Nucleus accumbens (tissue), 56 donors: Measurements from ENCODE around the gene C11orf91.
"Not testable (repeated sequence)": the region's sequence is repeated elsewhere in the genome, so short reads cannot be mapped to it uniquely, and the experiment has no call there.

Source experiments
- DNase-seq, 56 donors: peaks; one replicate each; lab custom pipeline; 2025; lab: John Stamatoyannopoulos, UW

C11orf91 gene

DNA sequence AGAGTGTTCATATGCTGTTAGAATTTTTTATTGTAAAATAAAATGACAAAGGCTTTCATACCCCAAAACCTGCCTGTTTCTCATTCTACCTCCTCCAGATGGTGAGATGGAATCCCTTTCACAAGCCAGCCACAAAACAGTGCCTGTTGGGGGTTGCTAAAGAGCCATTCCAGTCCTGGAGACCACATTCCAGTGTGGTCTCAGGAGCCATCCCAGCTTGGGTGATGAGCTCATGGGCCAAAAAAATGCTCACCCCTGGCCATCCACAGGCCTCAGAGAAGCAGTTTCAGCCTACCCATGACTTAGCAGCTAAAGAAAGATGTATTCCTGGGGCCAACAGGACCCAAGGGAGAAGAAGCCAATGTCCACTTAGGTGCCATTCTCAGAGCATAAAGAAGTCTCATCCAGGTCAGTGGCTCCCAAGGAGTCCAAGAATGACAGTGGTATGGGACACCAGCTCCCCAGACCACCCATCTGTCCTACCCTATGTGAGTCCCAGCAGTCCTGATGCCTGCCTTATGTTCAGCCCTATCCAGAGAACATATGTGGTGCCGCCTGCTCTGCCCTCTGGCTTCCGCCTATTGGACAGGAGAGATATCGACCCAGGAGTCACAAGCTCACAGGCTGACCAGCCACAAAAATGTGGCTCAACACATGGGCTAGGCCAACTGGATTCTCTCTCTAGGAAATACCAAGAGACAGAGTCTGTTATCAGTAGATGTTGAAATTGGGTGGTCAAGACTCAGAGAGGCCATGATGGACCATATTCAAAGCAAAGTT is 26.4 kb downstream of the C11orf91 start:
- DNase-seq = no peak

DNA sequence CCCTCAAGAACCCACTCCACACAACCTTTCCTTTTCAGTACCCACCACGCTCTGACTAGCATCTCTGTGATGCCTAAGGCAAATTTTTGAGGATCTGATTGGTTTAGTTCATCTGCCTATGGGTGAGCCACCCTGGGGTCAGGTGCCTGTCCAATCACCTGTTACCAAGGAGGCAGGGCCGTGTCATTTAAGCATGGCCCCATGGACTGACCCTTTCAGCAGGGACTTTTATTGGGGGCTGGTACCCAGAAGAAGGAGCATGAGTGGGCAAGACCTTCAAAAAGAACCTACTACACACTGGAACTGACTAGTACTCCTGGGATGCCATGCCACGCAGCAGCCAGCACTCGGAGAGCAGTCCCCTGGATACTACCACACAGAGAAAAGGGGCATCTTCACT is 28.4 kb downstream of the C11orf91 start:
- no peak for DNase-seq

DNA sequence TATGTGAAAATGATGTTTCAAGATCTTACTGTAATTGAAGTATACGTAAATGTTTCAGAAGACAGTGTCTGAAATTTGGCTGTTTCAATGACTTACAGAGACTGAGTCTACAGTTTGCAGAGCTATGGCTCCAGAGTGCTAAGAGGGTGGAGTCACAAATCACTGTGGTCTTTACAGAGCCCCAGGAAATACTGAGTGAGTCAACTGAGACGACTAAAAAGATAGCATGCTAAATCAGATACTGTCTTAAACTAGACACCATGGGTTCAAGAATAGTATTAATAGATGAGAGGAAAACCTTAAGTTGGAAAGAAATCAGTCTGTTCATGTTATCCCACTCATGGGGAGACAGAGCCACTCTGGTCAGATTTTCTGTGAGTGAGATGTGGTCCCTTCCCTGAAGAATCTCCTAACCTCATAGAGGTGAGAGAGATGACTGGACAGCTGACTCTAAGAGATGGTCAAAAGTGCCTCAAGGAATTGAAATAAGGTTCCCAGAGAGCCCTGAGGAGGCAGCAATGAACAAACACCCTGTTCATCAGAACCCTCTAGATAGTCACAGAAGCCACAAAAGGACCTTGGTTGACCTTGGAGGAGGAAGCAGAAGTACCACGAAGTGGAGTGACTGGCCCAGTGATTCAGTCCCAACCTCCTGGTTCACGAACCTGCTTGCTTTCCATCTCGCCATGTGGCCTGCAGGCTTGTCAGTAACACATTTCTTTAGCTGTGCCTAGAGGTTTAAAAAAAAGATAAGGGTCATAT is 30.2 kb downstream of the C11orf91 start:
- no peak for DNase-seq

DNA sequence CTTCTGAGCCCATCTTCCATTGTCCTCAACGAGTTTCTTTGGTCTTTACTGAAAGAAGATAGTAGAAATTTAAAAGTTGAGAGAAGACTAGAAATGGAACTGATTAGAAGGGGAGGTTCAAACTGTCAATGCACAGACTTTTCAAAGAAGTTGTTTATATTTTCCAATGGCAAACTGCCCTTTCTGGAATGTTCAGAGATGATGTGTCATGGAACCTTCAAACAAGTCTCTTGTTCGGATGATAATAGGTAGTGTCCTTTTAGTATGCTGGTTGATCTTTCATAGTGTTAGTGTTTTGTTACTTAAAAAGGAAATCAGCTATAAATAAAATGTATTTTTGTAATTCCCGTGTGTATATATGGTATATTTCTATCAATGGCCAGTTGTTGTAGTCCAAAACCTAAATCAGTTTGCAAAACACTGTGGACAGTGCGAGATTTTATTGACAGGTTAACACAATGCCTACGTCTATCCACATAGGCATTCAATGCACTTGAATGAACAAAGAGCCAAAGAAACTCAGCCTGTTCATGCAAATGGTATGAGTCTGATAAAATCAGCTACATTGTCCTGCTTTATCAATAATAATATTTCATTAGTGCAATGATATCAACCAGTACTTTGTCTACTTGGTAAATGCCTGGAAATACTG is 30.9 kb downstream of the C11orf91 start:
- DNase-seq = no peak

DNA sequence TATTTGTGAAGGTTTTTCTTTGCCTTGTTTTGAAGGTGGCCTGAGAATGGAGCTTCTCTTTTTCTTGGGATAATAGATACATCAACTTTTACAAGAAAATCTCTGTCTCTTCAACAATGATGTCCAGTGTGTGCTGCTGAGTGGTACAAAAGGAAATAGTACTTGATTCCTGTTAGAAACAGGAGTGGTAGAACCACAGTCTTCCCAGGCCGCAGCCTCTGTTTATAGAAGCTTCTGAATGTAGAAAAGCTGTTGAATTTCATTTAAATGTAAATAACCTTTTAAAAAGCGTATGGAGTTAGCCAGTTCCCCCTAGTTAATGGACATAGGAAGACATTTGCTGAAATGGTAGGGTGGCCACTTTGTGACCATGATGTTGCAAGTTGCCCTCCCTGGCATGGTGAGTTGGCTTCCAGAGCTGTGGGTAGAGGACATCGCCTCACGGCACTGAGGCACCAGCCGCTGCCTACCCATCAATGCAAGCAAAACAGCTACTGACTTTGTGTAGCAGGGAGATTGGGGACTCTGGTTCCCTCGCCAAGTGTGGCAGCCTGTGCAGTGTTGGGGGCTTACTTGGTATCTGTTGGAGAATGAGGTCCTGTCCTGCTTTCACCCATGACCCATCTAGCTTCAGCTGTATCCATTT is 31.6 kb downstream of the C11orf91 start:
- no peak for DNase-seq

DNA sequence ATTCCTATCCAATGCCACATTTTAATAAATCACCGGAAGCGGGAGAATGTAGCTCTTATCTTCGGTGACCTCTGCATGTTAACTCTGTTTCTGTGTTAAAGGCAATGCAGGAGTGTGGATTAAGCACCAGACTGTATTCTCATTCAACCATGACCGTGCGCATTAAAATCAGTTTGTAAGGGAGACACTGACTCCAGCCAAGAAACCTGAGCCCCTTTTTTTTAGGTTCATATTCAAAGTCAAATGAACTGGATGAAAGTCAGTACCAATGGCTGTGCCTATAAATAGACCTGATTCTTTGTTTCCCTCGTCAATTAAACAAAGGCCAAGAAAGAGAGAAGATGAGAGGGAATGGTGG is 32.2 kb downstream of the C11orf91 start:
- DNase-seq = no peak

DNA sequence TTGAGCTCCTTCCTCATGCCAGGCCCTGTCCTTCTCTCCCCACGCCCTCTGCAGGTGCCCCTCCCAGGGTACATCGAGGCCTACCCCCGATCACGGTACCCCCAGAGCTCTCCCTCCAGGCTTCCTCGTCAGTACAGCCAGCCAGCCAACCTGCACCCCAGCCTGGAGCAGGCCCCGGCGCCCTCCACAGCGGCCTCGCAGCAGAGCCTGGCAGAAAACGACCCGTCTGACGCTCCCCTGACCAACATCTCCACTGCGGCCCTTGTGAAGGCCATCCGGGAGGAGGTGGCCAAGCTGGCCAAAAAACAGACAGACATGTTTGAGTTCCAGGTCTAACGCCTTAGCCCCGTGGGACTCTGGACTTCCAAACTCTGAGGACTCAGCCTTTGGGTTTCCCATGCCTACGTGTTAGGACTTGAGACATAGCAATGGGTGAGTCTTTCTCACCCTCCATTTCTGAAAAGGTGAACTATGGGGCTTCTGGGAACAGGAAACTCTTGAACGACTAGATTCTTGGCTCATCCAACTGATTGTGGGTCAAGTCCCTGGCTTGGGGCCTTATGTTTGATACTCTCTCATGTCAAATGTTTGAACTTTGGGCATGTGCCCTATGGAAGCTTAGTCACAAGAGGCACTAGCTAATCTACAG is 32.7 kb downstream of the C11orf91 start:
- DNase-seq = no peak

DNA sequence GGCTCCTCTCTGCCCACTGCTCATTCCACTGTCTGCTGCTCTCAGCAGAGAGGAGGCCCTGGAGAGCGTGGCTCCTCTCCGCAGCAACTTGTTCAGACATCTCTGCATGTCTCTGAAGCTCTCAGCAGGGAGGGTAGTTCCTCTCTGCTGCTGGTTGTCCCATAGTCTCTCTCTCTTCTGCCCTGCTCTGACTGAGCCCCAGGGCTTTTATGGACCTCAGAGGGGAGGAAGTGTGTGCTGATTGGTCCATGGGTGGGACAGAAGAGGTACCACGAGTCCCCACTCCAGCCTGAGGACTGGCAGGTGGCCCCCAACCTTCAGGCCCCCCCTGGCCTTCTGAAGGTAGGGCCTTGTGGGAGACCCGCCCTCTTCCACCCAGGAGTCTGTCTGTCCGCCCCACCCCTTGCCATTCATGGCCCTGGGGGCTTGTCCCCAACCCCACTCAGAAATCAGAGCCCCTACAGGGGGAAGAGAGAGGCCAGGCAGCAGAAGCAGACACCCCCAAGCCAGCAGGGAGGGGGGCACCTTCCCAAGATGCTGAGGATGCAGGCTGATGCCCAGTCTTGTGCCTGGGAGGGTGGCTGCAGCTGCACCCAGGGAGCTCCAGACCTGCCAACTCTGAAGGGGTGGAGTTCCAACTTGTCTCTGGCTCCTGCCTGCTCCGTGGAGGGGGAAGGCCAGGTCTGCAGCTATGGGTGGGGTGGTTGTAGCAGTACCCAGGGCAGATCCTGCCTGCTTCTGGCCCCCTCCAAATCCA is 35.1 kb downstream of the C11orf91 start:
- DNase-seq = no peak

DNA sequence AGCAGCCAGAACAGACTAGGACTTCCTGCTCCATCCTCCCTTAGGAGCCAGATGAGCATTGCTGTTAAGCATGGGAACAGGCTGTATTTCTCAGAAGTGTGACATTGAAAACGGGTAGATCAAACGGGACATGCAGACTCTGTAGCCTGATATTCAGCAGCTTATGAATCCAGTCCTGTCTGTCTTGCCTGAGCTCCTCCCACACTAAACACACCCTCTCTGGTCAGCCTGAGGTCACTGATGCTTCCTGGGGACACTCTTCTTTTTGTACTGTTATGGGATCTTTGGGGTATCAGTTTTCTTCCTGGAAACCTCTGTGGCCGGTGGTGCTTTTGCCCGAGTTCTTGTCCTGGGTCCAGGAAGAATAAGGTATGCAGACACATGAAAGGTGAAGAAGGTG is 35.8 kb downstream of the C11orf91 start:
- no peak for DNase-seq

DNA sequence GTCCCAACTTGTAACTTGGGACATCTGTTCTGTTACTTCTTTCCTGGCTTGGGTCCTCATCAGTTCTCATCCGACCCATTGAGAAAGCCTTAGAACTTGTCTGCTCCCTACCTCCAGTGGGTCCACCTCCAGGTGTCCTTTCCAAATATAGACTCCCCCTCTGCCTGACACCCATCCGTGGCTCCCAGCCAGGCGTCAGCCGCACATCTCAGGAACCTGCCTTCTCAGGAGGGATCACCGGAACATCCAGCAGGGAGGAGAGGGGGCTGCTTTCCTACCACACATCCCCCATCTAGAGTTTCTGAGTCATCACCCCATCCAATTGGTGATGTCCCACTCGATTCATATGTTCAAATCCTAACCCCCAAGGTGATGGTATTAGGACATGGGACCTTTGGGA is 36.5 kb downstream of the C11orf91 start:
- no peak for DNase-seq

DNA sequence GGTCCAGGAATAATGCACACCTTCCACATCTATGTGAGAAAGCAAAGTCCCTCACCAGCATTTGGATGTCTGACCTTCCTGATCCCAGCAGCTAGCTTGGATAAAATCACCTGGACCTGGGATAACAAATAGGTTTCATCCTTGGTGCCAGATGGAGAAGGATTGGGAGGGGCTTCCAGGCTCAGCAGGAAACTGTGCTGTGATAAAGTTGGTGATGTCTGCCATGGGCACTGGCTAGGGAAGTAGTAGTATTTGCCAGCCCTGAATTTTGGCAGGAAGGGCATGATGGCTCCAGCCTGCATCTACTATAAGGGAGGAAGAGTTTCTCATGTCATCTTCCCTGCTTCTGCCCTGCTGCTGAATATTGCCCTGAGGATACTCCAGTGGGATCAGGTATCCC is 37.5 kb downstream of the C11orf91 start:
- no peak for DNase-seq

DNA sequence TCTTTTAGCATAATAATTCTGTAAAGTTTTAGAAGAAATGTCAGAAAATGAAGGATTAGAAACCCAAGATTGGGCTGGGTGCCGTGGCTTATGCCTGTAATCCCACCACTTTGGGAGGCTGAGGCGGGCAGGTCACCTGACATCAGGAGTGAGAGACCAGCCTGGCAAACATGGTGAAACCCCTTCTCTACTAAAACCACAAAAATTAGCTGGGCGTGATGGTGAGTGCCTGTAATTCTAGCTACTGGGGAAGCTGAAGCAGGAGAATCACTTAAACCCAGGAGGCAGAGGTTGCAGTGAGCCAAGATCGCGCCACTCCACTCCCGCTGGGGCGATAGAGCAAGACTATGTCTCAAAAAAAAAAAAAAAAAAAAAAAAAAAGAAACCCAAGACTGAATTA is 39.1 kb downstream of the C11orf91 start:
- not testable (repeated sequence) for DNase-seq

DNA sequence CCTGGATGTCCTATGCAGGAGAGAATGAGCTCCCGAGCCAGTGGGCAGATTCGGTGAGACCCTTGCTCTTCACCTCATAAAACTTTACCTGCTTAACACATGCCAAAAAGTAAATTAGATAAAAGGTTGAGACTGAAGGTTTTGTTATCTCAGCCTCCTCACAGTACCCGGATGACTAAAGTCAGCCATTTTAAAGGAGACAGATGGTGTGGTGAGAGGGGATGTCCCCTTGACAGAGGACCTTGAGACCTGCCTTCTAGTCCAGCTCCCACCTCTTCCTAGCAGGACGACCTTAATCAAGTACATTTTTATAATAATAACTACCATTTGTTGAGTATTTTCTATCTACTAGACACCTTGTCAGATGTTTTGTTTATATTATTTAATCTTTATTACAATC is 39.7 kb downstream of the C11orf91 start:
- DNase-seq = no peak

DNA sequence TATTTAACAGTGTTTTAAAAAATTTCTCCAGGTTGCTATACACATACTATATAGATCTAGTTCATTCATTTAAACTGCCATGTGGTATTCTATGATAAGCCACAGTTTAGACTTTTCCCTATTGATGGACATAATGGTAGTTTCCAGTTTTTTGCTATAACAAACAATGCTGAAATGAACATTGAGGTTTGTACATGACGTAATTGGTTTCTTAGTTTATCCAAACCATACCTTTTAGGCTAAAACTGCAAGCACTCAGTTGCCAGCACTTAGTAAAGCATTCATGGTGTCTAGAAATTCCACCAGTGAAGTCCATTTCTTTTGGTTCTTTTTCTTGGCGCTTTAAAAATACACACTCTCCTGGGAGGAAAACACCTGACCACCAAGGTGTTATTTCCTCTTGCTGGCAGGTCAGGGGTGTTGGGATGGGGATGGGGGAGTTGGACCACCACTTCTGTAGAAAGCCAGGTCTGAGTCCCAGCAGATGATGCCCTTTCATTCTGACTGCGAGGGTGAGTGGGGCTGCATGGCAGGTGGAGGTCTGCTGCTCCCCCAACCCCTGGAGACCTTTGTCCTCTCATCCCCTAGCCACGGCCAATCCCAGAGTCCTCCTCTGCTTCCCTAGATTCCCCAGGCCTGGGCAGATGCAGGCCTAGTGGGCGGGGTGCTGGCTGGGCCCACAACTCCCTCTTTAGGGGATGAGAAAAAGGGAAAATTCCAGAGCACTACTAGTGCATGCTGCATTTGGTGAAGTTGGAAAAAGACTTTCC is 41.1 kb downstream of the C11orf91 start:
- no peak for DNase-seq

DNA sequence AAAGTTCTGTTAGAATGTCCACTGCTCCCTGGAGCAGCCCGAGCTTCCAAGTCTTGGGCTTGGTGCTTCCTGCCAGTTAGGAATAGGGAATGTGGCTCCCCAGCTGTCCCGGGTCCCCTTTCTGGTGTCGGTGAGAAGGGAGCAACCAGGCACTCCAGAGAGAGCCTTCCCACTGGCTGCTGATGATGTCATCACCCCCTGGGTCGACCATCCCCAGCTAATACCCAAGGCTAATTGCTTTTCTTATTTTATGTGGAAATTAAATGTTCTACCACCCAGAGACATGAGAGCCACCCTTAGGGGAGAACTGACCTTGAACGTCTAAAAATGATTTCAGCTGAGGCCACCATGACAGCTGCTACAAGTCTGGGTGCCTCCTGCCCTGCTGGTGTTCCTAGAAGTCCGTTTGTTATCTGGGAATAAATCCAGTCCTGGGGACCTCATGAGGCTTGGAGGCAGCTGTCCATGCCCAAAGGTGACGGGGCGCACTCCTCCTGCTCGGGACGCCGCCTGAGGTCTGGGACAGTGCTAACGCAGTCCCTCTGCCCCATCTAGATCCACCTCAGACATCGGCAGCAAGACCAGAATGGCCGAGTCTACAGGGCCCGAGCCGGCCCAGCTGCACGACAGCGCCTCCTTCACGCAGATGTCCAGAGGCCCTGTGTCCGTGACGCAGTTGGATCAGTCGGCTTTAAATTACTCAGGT is 42.3 kb downstream of the C11orf91 start:
- DNase-seq = no peak

DNA sequence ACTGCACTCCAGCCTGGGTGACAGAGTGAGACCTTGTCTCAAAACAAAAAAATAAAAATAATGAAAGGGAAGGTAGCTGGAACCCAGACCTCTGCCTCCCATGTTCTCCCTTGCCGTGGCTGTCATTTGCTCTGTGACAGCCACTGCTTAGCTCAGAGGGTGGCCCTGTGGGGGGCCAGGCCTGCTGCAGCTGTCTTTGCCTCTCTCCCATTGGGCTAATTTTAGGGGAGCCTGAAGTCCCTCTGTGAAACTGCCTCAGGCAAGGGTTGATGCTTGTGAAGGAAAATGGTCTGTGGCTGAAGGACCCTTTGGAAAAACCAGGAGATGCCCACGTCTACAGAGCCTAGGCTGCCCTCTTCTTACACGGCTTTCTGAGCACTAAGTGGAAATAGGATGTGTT is 42.9 kb downstream of the C11orf91 start:
- DNase-seq = no peak

DNA sequence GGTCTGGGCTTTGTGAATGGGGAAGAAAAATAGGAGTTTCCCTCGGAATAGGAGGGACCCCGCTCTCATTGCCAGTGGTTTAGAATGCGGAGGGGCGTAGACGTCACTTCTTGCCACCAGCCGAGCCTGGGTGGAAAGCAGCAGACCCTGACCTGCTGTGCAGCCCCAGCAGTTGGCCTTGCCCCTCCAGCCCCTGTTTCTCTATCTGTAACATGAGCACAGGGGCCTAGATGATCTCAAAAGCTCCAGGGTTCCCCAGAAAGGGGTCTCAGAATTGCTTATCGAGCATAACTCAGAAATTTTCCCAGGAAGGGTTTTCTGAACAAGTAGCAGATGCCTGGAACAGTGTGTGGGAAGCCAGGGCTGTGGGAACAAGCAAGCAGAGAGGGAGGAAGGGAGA is 43.9 kb downstream of the C11orf91 start:
- no peak for DNase-seq

DNA sequence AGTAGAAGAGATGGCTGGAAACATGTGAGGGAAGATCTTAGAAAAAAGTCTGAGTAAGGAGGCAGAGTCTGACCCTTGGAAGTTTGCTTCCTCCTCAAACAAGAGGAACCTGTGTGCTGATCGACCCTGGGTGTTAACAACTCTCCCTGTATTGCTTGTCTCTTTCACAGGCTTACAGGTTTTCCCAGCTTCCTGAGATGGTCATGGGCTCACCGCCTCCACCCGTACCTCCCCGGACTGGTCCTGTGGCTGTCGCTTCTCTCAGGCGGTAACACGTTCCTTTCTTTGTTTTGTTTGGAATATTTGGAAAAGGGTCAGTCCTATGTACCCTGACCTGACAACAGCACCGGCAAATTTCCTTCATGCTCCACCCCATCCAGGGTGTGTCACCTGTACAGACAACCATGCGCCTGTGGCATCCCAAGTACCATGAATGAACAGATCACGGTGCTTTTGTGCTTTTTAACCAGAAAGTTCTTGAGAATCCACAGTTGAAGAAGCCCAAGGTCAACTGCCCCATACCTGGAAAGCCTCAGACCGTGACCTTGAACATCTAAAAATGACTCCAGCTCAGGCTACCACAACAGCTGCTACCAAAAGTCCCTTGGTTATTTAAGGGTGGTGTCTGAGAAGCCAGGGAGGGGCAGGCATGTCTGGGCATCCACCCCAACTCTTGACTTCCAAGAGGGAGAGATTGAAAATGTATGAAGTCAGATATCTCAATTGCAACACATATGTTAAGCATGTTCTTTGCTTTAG is 44.6 kb downstream of the C11orf91 start:
- no peak for DNase-seq
